ENCODE measurements around the gene CPTP.

Gene CPTP

GRCh38 chr1:1346501-1346890 lies 21.9 kb downstream of the CPTP start:
- TF ChIP-seq, protein P1, sequence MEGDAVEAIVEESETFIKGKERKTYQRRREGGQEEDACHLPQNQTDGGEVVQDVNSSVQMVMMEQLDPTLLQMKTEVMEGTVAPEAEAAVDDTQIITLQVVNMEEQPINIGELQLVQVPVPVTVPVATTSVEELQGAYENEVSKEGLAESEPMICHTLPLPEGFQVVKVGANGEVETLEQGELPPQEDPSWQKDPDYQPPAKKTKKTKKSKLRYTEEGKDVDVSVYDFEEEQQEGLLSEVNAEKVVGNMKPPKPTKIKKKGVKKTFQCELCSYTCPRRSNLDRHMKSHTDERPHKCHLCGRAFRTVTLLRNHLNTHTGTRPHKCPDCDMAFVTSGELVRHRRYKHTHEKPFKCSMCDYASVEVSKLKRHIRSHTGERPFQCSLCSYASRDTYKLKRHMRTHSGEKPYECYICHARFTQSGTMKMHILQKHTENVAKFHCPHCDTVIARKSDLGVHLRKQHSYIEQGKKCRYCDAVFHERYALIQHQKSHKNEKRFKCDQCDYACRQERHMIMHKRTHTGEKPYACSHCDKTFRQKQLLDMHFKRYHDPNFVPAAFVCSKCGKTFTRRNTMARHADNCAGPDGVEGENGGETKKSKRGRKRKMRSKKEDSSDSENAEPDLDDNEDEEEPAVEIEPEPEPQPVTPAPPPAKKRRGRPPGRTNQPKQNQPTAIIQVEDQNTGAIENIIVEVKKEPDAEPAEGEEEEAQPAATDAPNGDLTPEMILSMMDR (conservative IDR thresholded peaks at IDR 0.05; ENCODE audit: low read length): no peak
- no peak for TF ChIP-seq EZH2phosphoT487 (IDR thresholded peaks at IDR 0.05; ENCODE audit: borderline replicate concordance)
- Histone ChIP-seq H3K4me2 (ENCODE audit: low read depth, low read length, poor library complexity, severe bottlenecking) (peak overlapping the region; percentile 92), H3K9me2 (replicated peaks; ENCODE audit: low read depth, low read length) (no peaks in the 10 kb centered on the region), H3K9me3 (ENCODE audit: insufficient read depth, low read depth, low read length) (no peaks in the 10 kb centered on the region), H3K4me3 (ENCODE audit: low read length, poor library complexity, severe bottlenecking) (no peak overlapping the region), H3K36me3 (ENCODE audit: insufficient read depth, low read length) (no peaks in the 10 kb centered on the region; the same call in 1 of the 2 replicates), H3K4me1 (ENCODE audit: insufficient read depth, low read length, poor library complexity, severe bottlenecking) (peaks cover 18% of the 10 kb centered on the region), H2AFZ (ENCODE audit: low read length) (no peak overlapping the region), H3K79me2 (ENCODE audit: insufficient read depth, low read length) (peaks cover 30% of the 10 kb centered on the region; the same call in 1 of the 2 replicates), H4K20me1 (ENCODE audit: insufficient read depth, low read length, poor library complexity, severe bottlenecking) (peaks cover 20% of the 10 kb centered on the region), H3F3A (ENCODE audit: low read depth) (no peaks in the 10 kb centered on the region), H3K27me3 (ENCODE audit: insufficient read depth, low read length, poor library complexity, severe bottlenecking) (no peaks in the 10 kb centered on the region), H3K9ac (ENCODE audit: low read depth, low read length, poor library complexity, severe bottlenecking) (peak overlapping the region; percentile 75)

GRCh38 chr1:1347026-1347595 lies 22.5 kb downstream of the CPTP start:
- peaks cover 30% of the 10 kb centered on the region; the same call in 1 of the 2 replicates for H3K79me2 ChIP-seq (ENCODE audit: insufficient read depth, low read length)

DNA sequence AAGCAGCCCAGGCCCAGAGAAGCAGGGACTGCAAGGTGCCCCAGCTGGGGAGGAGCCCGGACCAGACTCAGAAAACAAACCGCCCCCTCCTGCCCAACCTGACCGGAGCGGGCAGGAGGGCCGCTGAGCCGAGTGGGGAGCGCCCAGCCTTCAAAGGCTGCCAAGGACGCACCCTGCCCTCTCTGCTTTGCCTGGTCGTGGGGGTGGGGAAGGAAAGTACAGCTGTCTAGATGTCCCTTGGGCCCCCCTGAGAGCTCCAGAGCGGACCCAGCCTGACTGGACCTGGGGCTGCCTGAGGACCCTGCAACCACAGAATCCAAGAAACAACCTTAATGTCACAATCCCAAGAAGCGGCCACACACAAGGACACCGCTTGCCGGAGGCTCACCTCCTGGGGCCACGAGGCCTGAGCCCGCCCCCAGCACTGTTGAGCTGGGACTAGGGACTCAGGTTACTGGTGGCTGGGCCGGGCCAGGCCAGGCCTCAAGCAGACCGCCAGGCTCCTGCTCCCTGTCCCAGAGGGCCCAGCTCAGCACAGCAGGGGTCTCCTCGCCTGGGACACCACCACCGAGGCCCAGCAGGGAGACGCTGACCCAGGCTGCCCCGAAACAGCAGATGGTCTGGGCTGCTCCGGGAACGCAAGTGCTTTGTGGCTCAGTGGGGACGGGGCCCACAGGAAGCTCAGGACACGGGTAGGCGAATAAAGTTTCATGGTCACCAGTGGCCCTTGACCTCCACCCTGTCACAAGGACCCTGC lies 23.2 kb downstream of the CPTP start:
- H3K9ac ChIP-seq (ENCODE audit: low read depth, low read length, poor library complexity, severe bottlenecking): peak overlapping the region; percentile 75
- H3F3A ChIP-seq (ENCODE audit: low read depth): no peaks in the 10 kb centered on the region
- H3K4me2 ChIP-seq (ENCODE audit: low read depth, low read length, poor library complexity, severe bottlenecking): peak overlapping the region; percentile 92
- TF ChIP-seq EZH2phosphoT487 (IDR thresholded peaks at IDR 0.05; ENCODE audit: borderline replicate concordance): no peak
- TF ChIP-seq, protein P1 (conservative IDR thresholded peaks at IDR 0.05; ENCODE audit: low read length): no peak
- H3K9me3 ChIP-seq (ENCODE audit: insufficient read depth, low read depth, low read length): no peaks in the 10 kb centered on the region
- H4K20me1 ChIP-seq (ENCODE audit: insufficient read depth, low read length, poor library complexity, severe bottlenecking): peaks cover 20% of the 10 kb centered on the region
- H3K27me3 ChIP-seq (ENCODE audit: insufficient read depth, low read length, poor library complexity, severe bottlenecking): no peaks in the 10 kb centered on the region
- H2AFZ ChIP-seq (ENCODE audit: low read length): no peak overlapping the region
- peak overlapping the region; percentile 82 for H3K4me3 ChIP-seq (ENCODE audit: low read length, poor library complexity, severe bottlenecking)
- no peaks in the 10 kb centered on the region for H3K36me3 ChIP-seq (ENCODE audit: insufficient read depth, low read length)
- peaks cover 18% of the 10 kb centered on the region for H3K4me1 ChIP-seq (ENCODE audit: insufficient read depth, low read length, poor library complexity, severe bottlenecking)
- no peaks in the 10 kb centered on the region for H3K9me2 ChIP-seq (replicated peaks; ENCODE audit: low read depth, low read length)
- H3K79me2 ChIP-seq (ENCODE audit: insufficient read depth, low read length): peaks cover 30% of the 10 kb centered on the region; the same call in 1 of the 2 replicates

More at GRCh38 chr1:1347026-1347595, 22.5 kb downstream of the CPTP start:
- H3K4me1 ChIP-seq (ENCODE audit: insufficient read depth, low read length, poor library complexity, severe bottlenecking): peaks cover 18% of the 10 kb centered on the region
- no peaks in the 10 kb centered on the region for H3K9me3 ChIP-seq (ENCODE audit: insufficient read depth, low read depth, low read length)
- no peaks in the 10 kb centered on the region for H3K36me3 ChIP-seq (ENCODE audit: insufficient read depth, low read length)
- TF ChIP-seq, protein P1 (conservative IDR thresholded peaks at IDR 0.05; ENCODE audit: low read length): no peak
- no peak for TF ChIP-seq EZH2phosphoT487 (IDR thresholded peaks at IDR 0.05; ENCODE audit: borderline replicate concordance)
- no peaks in the 10 kb centered on the region for H3F3A ChIP-seq (ENCODE audit: low read depth)
- H3K9ac ChIP-seq (ENCODE audit: low read depth, low read length, poor library complexity, severe bottlenecking): peak overlapping the region; percentile 75
- no peak overlapping the region for H2AFZ ChIP-seq (ENCODE audit: low read length)
- H3K4me3 ChIP-seq (ENCODE audit: low read length, poor library complexity, severe bottlenecking): peak overlapping the region; percentile 82
- H3K9me2 ChIP-seq (replicated peaks; ENCODE audit: low read depth, low read length): no peaks in the 10 kb centered on the region
- H3K4me2 ChIP-seq (ENCODE audit: low read depth, low read length, poor library complexity, severe bottlenecking): peak overlapping the region; percentile 92
- H3K27me3 ChIP-seq (ENCODE audit: insufficient read depth, low read length, poor library complexity, severe bottlenecking): no peaks in the 10 kb centered on the region
- peaks cover 20% of the 10 kb centered on the region for H4K20me1 ChIP-seq (ENCODE audit: insufficient read depth, low read length, poor library complexity, severe bottlenecking)
